ENCODE data around the gene SHMT1.
"Not testable (repeated sequence)": the region's sequence is repeated elsewhere in the genome, so short reads cannot be mapped to it uniquely, and the experiment has no call there.

Gene SHMT1

GRCh38 chr17:18381953-18382245, 18.5 kb upstream of the SHMT1 start:
- Mint-ChIP-seq H3K36me3 (no peaks in the 10 kb centered on the region), H3K4me1 (ENCODE audit: low read depth) (peaks cover 7% of the 10 kb centered on the region), H3K4me3 (peak overlapping the region; percentile 58), H3K9me3 (ENCODE audit: low read depth) (no peaks in the 10 kb centered on the region), H3K27me3 (no peaks in the 10 kb centered on the region), H3K27ac (no peak overlapping the region)

- Mint-ChIP-seq H3K4me3 (peak overlapping the region; percentile 58), H3K36me3 (no peaks in the 10 kb centered on the region), H3K4me1 (ENCODE audit: low read depth) (peaks cover 7% of the 10 kb centered on the region), H3K27ac (peak overlapping the region; percentile 50), H3K9me3 (ENCODE audit: low read depth) (no peaks in the 10 kb centered on the region), H3K27me3 (no peaks in the 10 kb centered on the region)
Measured at GRCh38 chr17:18381158-18381952, 18.0 kb upstream of the SHMT1 start.

- Mint-ChIP-seq H3K36me3 (no peaks in the 10 kb centered on the region), H3K9me3 (ENCODE audit: low read depth) (no peaks in the 10 kb centered on the region), H3K4me1 (ENCODE audit: low read depth) (peaks cover 7% of the 10 kb centered on the region), H3K27ac (no peak overlapping the region), H3K4me3 (no peak overlapping the region), H3K27me3 (no peaks in the 10 kb centered on the region)
Measured at GRCh38 chr17:18380471-18381157, 17.3 kb upstream of the SHMT1 start.

GRCh38 chr17:18379246-18380146, 16.1 kb upstream of the SHMT1 start:
- no peak overlapping the region for H3K4me3 Mint-ChIP-seq
- H3K27me3 Mint-ChIP-seq: no peaks in the 10 kb centered on the region
- no peaks in the 10 kb centered on the region for H3K9me3 Mint-ChIP-seq (ENCODE audit: low read depth)
- peaks cover 7% of the 10 kb centered on the region for H3K4me1 Mint-ChIP-seq (ENCODE audit: low read depth)
- H3K36me3 Mint-ChIP-seq: no peaks in the 10 kb centered on the region
- no peak overlapping the region for H3K27ac Mint-ChIP-seq

GRCh38 chr17:18378614-18379013, 15.3 kb upstream of the SHMT1 start:
- not testable (repeated sequence) for H3K27ac Mint-ChIP-seq; H3K4me3 Mint-ChIP-seq; H3K36me3 Mint-ChIP-seq; H3K27me3 Mint-ChIP-seq; H3K4me1 Mint-ChIP-seq (ENCODE audit: low read depth); H3K9me3 Mint-ChIP-seq (ENCODE audit: low read depth)

- H3K27ac Mint-ChIP-seq: no peak overlapping the region
Measured at GRCh38 chr17:18378205-18378505, 14.8 kb upstream of the SHMT1 start.

GRCh38 chr17:18377437-18378204, 14.3 kb upstream of the SHMT1 start, which contains the start of gene EVPLL:
TSS of gene EVPLL (plus strand) at chr17:18377778. CDS start at chr17:18380938, 3,160 bp downstream.
- H3K27ac Mint-ChIP-seq: no peak within 1 kb of the TSS
- peaks cover 7% of the 10 kb centered on the region for H3K4me1 Mint-ChIP-seq (ENCODE audit: low read depth)
- no peaks in the 10 kb centered on the region for H3K36me3 Mint-ChIP-seq
- no peaks in the 10 kb centered on the region for H3K9me3 Mint-ChIP-seq (ENCODE audit: low read depth)
- no peak within 1 kb of the TSS for H3K4me3 Mint-ChIP-seq
- H3K27me3 Mint-ChIP-seq: no peaks in the 10 kb centered on the region

More at GRCh38 chr17:18378205-18378505, 14.8 kb upstream of the SHMT1 start:
- Mint-ChIP-seq H3K4me3 (no peak overlapping the region), H3K27me3 (no peaks in the 10 kb centered on the region), H3K9me3 (ENCODE audit: low read depth) (no peaks in the 10 kb centered on the region), H3K36me3 (no peaks in the 10 kb centered on the region), H3K4me1 (ENCODE audit: low read depth) (peaks cover 7% of the 10 kb centered on the region)

GRCh38 chr17:18374216-18374615, 10.9 kb upstream of the SHMT1 start:
- no peaks in the 10 kb centered on the region for H3K9me3 Mint-ChIP-seq (ENCODE audit: low read depth)

GRCh38 chr17:18373181-18373580, 9.8 kb upstream of the SHMT1 start:
- H3K9me3 Mint-ChIP-seq (ENCODE audit: low read depth); H3K36me3 Mint-ChIP-seq; H3K27ac Mint-ChIP-seq; H3K4me3 Mint-ChIP-seq; H3K4me1 Mint-ChIP-seq (ENCODE audit: low read depth); H3K27me3 Mint-ChIP-seq: not testable (repeated sequence)

More at GRCh38 chr17:18374216-18374615, 10.9 kb upstream of the SHMT1 start:
- Mint-ChIP-seq H3K4me1 (ENCODE audit: low read depth) (no peaks in the 10 kb centered on the region), H3K4me3 (no peak overlapping the region), H3K27ac (no peak overlapping the region), H3K27me3 (peaks cover 3% of the 10 kb centered on the region), H3K36me3 (no peaks in the 10 kb centered on the region)

GRCh38 chr17:18371455-18371854, 8.1 kb upstream of the SHMT1 start:
- H3K27ac Mint-ChIP-seq: no peak overlapping the region
- H3K27me3 Mint-ChIP-seq: peaks cover 3% of the 10 kb centered on the region
- H3K4me3 Mint-ChIP-seq: no peak overlapping the region

GRCh38 chr17:18370761-18371160, 7.4 kb upstream of the SHMT1 start:
- Mint-ChIP-seq H3K4me3 (no peak overlapping the region), H3K4me1 (ENCODE audit: low read depth) (no peaks in the 10 kb centered on the region), H3K27ac (no peak overlapping the region), H3K9me3 (ENCODE audit: low read depth) (no peaks in the 10 kb centered on the region), H3K36me3 (no peaks in the 10 kb centered on the region), H3K27me3 (peaks cover 3% of the 10 kb centered on the region)

More at GRCh38 chr17:18371455-18371854, 8.1 kb upstream of the SHMT1 start:
- no peaks in the 10 kb centered on the region for H3K9me3 Mint-ChIP-seq (ENCODE audit: low read depth)
- H3K36me3 Mint-ChIP-seq: no peaks in the 10 kb centered on the region
- H3K4me1 Mint-ChIP-seq (ENCODE audit: low read depth): no peaks in the 10 kb centered on the region

GRCh38 chr17:18368946-18369345, 5.6 kb upstream of the SHMT1 start:
- Mint-ChIP-seq H3K9me3 (ENCODE audit: low read depth) (no peaks in the 10 kb centered on the region), H3K27ac (no peak overlapping the region), H3K4me1 (ENCODE audit: low read depth) (no peaks in the 10 kb centered on the region), H3K36me3 (no peaks in the 10 kb centered on the region), H3K27me3 (peaks cover 3% of the 10 kb centered on the region), H3K4me3 (no peak overlapping the region)

- Mint-ChIP-seq H3K4me1 (ENCODE audit: low read depth) (peaks cover 13% of the 10 kb centered on the region), H3K27me3 (no peaks in the 10 kb centered on the region), H3K27ac (no peak overlapping the region), H3K9me3 (ENCODE audit: low read depth) (no peaks in the 10 kb centered on the region), H3K36me3 (no peaks in the 10 kb centered on the region), H3K4me3 (no peak overlapping the region)
Measured at GRCh38 chr17:18364166-18364565, 816 bp upstream of the SHMT1 start.

- peak overlapping the region; percentile 66 for H3K27ac Mint-ChIP-seq
- peak overlapping the region; percentile 91 for H3K4me3 Mint-ChIP-seq
- H3K9me3 Mint-ChIP-seq (ENCODE audit: low read depth): no peaks in the 10 kb centered on the region
- no peaks in the 10 kb centered on the region for H3K36me3 Mint-ChIP-seq
- H3K27me3 Mint-ChIP-seq: no peaks in the 10 kb centered on the region
- H3K4me1 Mint-ChIP-seq (ENCODE audit: low read depth): peaks cover 13% of the 10 kb centered on the region
Measured at GRCh38 chr17:18362698-18363100, 651 bp downstream of the SHMT1 start.

All from activated naive CD8-positive, alpha-beta T cell (primary cell).